HCT116 (cell line): ENCODE measurements around the gene AURKA. TPM values are rescaled to one million over a fixed set of nuclear protein-coding genes. Genes with fewer than 3 reads are reported as not detected.

ENCODE experiments used
- ATAC-seq: fragments of 200-7000 bp; cut with Tn5 transposase; 2 replicates; pipeline ENCODE4 v1.9.1; 2020; ENCODE audit warnings: mild to moderate bottlenecking, moderate library complexity
- BruUV-seq: library from RNA; stranded (reverse); fragments of 400-500 nt; replicated peaks from 2 replicates; lab custom pipeline; 2021; lab: Mats Ljungman, UMichigan
- CTCF ChIA-PET: fragments of 300-600 bp; sonication (Branson Sonifier 250); formaldehyde crosslinking; loops from one replicate; lab custom pipeline; 2021; ENCODE audit warnings: antibody characterized with exemption; lab: Charles Lee
- POLR2A ChIA-PET: fragments of 300-600, 350-600 bp; sonication (Branson Sonifier 250); formaldehyde crosslinking; loops from one replicate; lab custom pipeline; 2021; ENCODE audit warnings: antibody characterized with exemption; lab: Charles Lee
- RAD21 ChIA-PET, 2 experiments: fragments of 300-600 bp; sonication (Branson Sonifier 250); formaldehyde crosslinking; loops; one replicate each; lab custom pipeline; 2023; ENCODE audit warnings: low total read pairs in 2 of 2; ENCODE audit not compliant: uncharacterized antibody in 2 of 2, unreplicated experiment in 2 of 2, low non-redundant PET in 1 of 2; lab: Charles Lee
- DNase-seq: peaks from one replicate; pipeline ENCODE4 v3.0.0-alpha.2; 2010; ENCODE audit warnings: low read depth, low spot score
- H2AFZ ChIP-seq: fragments of 200-600 bp; shearing (Covaris generic), sonication (generic); 2 replicates; pipeline ENCODE4 v1.6.1; 2017; ENCODE audit warnings: low read depth, mixed run types, mixed read lengths, antibody characterized with exemption, low read length; ENCODE audit not compliant: poor library complexity, severe bottlenecking
- H3K27ac ChIP-seq: 2 replicates; pipeline ENCODE4 v1.5.1; 2012; ENCODE audit warnings: low read depth, low read length
- H3K27me3 ChIP-seq: fragments of 200-600 bp; sonication (generic); 2 replicates; pipeline ENCODE4 v1.6.1; 2016; ENCODE audit warnings: mixed run types, low read length, mixed read lengths; ENCODE audit not compliant: insufficient read depth
- H3K36me3 ChIP-seq, 2 experiments: fragments of 200-500 bp in 1 of 2; fragments of 200-600 bp in 1 of 2; sonication (Bioruptor generic) in 1 of 2; sonication (generic) in 1 of 2; 2 replicates each; pipeline versions ENCODE4 v1.5.1 to v1.6.1; 2014 to 2016; ENCODE audit warnings: low read length in 2 of 2, inconsistent platforms in 1 of 2, mixed read lengths in 1 of 2, mixed run types in 1 of 2; ENCODE audit not compliant: insufficient read depth in 2 of 2, control insufficient read depth in 1 of 2
- H3K4me1 ChIP-seq, 2 experiments: fragments of 200-600 bp in 1 of 2; sonication (generic) in 1 of 2; 2 replicates each; pipeline versions ENCODE4 v1.5.1 to v1.6.1; 2012 to 2017; ENCODE audit warnings: low read length in 2 of 2, inconsistent platforms in 1 of 2, mild to moderate bottlenecking in 1 of 2, mixed read lengths in 1 of 2, mixed run types in 1 of 2, moderate library complexity in 1 of 2; ENCODE audit not compliant: insufficient read depth in 2 of 2, control insufficient read depth in 1 of 2
- H3K4me2 ChIP-seq: fragments of 200-600 bp; sonication (generic); 2 replicates; pipeline ENCODE4 v1.6.1; 2017; ENCODE audit warnings: mixed run types, low read length, mixed read lengths
- H3K4me3 ChIP-seq, 2 experiments: fragments of 200-600 bp in 1 of 2; sonication (generic) in 1 of 2; replicated peaks in 1 of 2; 2 replicates each; pipeline ENCODE4 v1.5.1; 2011 to 2016; ENCODE audit warnings: low read length in 2 of 2, control low read depth in 1 of 2, low read depth in 1 of 2, mild to moderate bottlenecking in 1 of 2, mixed read lengths in 1 of 2, mixed run types in 1 of 2
- H3K79me2 ChIP-seq: fragments of 200-600 bp; sonication (generic); 2 replicates; pipeline ENCODE4 v1.6.1; 2017; ENCODE audit warnings: mild to moderate bottlenecking, mixed run types, low read length, moderate library complexity, mixed read lengths; ENCODE audit not compliant: insufficient read depth
- H3K9ac ChIP-seq: fragments of 200-600 bp; sonication (generic); 2 replicates; pipeline ENCODE4 v1.6.1; 2016; ENCODE audit warnings: low read length, mixed read lengths
- H3K9me2 ChIP-seq: fragments of 200-600 bp; sonication (generic), shearing (Covaris generic); 2 replicates; pipeline ENCODE4 v1.6.1; 2017; ENCODE audit warnings: mixed run types, mild to moderate bottlenecking, moderate library complexity; ENCODE audit not compliant: insufficient read depth
- H3K9me3 ChIP-seq, 2 experiments: fragments of 200-500 bp in 1 of 2; fragments of 200-600 bp in 1 of 2; sonication (Bioruptor generic) in 1 of 2; sonication (generic) in 1 of 2; 2 replicates each; pipeline ENCODE4 v1.6.1; 2014 to 2017; ENCODE audit warnings: low read length in 2 of 2, mixed read lengths in 2 of 2, inconsistent platforms in 1 of 2, low read depth in 1 of 2, mild to moderate bottlenecking in 1 of 2, mixed run types in 1 of 2, moderate library complexity in 1 of 2; ENCODE audit not compliant: control insufficient read depth in 1 of 2, insufficient read depth in 1 of 2
- H4K20me1 ChIP-seq: fragments of 200-600 bp; sonication (generic), shearing (Covaris generic); 2 replicates; pipeline ENCODE4 v1.6.1; 2017; ENCODE audit warnings: mixed run types, mild to moderate bottlenecking, moderate library complexity; ENCODE audit not compliant: insufficient read depth
- CEBPB ChIP-seq: IDR thresholded peaks from 2 replicates; pipeline ENCODE4 v1.6.1; 2012; ENCODE audit warnings: low read depth
- POLR2A ChIP-seq: IDR thresholded peaks from 2 replicates; pipeline ENCODE4 v1.7.0; 2011; ENCODE audit warnings: borderline replicate concordance; ENCODE audit not compliant: insufficient read depth, insufficient read length; ENCODE audit errors: extremely low read depth
- ZBTB33 ChIP-seq: IDR thresholded peaks from 2 replicates; pipeline ENCODE4 v1.6.1; 2011; ENCODE audit warnings: mild to moderate bottlenecking, low read length, moderate library complexity; ENCODE audit not compliant: insufficient replicate concordance; ENCODE audit errors: extremely low read depth
- intact Hi-C: fragments of 100-400 bp; cut with micrococcal nuclease; formaldehyde crosslinking; loops from 2 replicates; pipeline ENCODE4 v1.10.0; 2022
- total RNA-seq: library from RNA; stranded (reverse); gene quantifications from one replicate; pipeline ENCODE4 v1.2.1, GENCODE V29; 2021; ENCODE audit not compliant: unreplicated experiment
- TF ChIP-seq, protein P1 (sequence below), 3 experiments: fragments of 200-600 bp in 1 of 3; sonication (generic) in 1 of 3; IDR thresholded peaks in 2 of 3; conservative IDR thresholded peaks in 1 of 3; 2 replicates each; pipeline ENCODE4 v1.5.1; 2012 to 2017; ENCODE audit warnings: low read depth in 2 of 3, low read length in 2 of 3, antibody characterized with exemption in 1 of 3, borderline replicate concordance in 1 of 3, control low read depth in 1 of 3, mild to moderate bottlenecking in 1 of 3, mixed read lengths in 1 of 3, mixed run types in 1 of 3, moderate library complexity in 1 of 3; ENCODE audit not compliant: insufficient read depth in 1 of 3

AURKA gene
- total RNA-seq, 1 experiment from 2014 or later: 80.1 TPM

DNA sequence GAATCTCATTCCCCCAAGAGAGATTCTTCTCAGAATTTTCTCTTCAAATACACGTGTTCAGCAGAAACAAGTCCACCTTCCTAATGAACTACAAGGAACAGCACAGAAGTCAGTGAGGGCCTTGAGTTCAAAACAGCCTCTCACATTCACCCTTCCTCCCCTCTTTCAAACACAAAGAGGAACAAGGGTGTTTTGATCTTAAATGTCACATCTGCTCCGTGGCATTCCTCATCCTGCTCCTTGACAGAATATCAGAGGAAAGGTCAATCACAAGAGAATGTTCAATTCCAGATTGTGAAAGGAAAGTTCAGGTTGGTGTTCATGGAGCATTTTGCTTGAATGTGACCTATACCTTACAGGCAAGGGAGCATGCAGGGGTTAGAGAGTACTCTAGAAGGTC is 68.8 kb downstream of the AURKA start:
- TF ChIP-seq, protein P1, sequence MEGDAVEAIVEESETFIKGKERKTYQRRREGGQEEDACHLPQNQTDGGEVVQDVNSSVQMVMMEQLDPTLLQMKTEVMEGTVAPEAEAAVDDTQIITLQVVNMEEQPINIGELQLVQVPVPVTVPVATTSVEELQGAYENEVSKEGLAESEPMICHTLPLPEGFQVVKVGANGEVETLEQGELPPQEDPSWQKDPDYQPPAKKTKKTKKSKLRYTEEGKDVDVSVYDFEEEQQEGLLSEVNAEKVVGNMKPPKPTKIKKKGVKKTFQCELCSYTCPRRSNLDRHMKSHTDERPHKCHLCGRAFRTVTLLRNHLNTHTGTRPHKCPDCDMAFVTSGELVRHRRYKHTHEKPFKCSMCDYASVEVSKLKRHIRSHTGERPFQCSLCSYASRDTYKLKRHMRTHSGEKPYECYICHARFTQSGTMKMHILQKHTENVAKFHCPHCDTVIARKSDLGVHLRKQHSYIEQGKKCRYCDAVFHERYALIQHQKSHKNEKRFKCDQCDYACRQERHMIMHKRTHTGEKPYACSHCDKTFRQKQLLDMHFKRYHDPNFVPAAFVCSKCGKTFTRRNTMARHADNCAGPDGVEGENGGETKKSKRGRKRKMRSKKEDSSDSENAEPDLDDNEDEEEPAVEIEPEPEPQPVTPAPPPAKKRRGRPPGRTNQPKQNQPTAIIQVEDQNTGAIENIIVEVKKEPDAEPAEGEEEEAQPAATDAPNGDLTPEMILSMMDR (IDR thresholded peaks at IDR 0.05 in 2 of 3, conservative IDR thresholded peaks at IDR 0.05 in 1 of 3; ENCODE audit: borderline replicate concordance in 1 of 3, insufficient read depth in 1 of 3, low read depth in 2 of 3, low read length in 2 of 3): no peak
- no peak for TF ChIP-seq POLR2A
- no peak overlapping the region for H3K27ac ChIP-seq
- DNase-seq: no peak
- H3K4me3 ChIP-seq: no peak overlapping the region
- H3K36me3 ChIP-seq: no peaks in the 10 kb centered on the region
- no peaks in the 10 kb centered on the region for H4K20me1 ChIP-seq
- H3K4me2 ChIP-seq: no peak overlapping the region
- POLR2A ChIA-PET: no interaction called here
- intact Hi-C loops: no loop called here
- RAD21 ChIA-PET: no interaction called here
- peaks cover 8% of the 10 kb centered on the region; the same call in 1 of the 2 replicates for H3K27me3 ChIP-seq
- no peaks in the 10 kb centered on the region for H3K4me1 ChIP-seq
- ATAC-seq: no peak
- H3K9ac ChIP-seq: no peak overlapping the region
- H3K79me2 ChIP-seq: no peaks in the 10 kb centered on the region
- H2AFZ ChIP-seq: no peak overlapping the region
- CTCF ChIA-PET: no interaction called here
- no peaks in the 10 kb centered on the region for H3K9me2 ChIP-seq
- H3K9me3 ChIP-seq: no peaks in the 10 kb centered on the region
- BruUV-seq: no TSS peak

DNA sequence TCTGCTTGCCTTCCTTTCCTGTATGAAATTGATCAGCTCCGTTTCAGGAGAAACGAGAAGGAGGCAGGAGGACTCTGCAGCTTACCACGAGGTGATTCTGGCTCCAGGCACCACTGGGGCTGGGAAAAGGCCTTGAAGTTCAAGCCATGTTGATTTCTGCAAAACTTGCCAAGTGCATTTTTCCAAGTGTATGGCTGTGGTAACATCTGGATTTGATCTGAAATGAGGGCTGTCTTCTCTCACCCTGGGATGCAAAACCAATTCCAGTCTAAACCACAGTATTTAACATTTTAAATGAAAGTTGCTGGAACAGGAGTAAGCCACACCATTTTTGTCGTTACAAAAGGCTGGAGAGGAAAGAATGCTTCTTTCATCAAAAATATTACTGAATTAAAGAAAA is 69.3 kb downstream of the AURKA start:
- Histone ChIP-seq H3K27ac (no peak overlapping the region), H3K9me3 (no peaks in the 10 kb centered on the region), H2AFZ (no peak overlapping the region), H3K9ac (no peak overlapping the region), H4K20me1 (no peaks in the 10 kb centered on the region), H3K27me3 (peaks cover 8% of the 10 kb centered on the region; the same call in 1 of the 2 replicates), H3K79me2 (no peaks in the 10 kb centered on the region), H3K36me3 (no peaks in the 10 kb centered on the region), H3K9me2 (no peaks in the 10 kb centered on the region), H3K4me2 (no peak overlapping the region), H3K4me1 (no peaks in the 10 kb centered on the region), H3K4me3 (no peak overlapping the region)
- POLR2A ChIA-PET: no interaction called here
- TF ChIP-seq ZBTB33: no peak
- TF ChIP-seq CEBPB: no peak
- DNase-seq (no peak), ATAC-seq (no peak)
- intact Hi-C loops: no loop called here
- no TSS peak for BruUV-seq
- CTCF ChIA-PET: no interaction called here
- RAD21 ChIA-PET: no interaction called here

Other genes starting within 250 kb of the AURKA start
- gene MC3R, start 143.5 kb downstream of the AURKA start, total RNA-seq: not detected
- 12.0 TPM for gene FAM210B, start 33.2 kb downstream of the AURKA start, total RNA-seq
- 44.5 TPM for gene CSTF1, start 430 bp upstream of the AURKA start, total RNA-seq
- 0.17 TPM for gene CASS4, start 20.0 kb upstream of the AURKA start, total RNA-seq
- gene RTF2, start 76.4 kb upstream of the AURKA start, total RNA-seq: 73.8 TPM
- 0.34 TPM for gene FAM209A, start 132.5 kb upstream of the AURKA start, total RNA-seq
- gene FAM209B, start 141.0 kb upstream of the AURKA start, total RNA-seq: not detected
- 6.9 TPM for gene TFAP2C, start 237.1 kb upstream of the AURKA start, total RNA-seq